ENCODE results near the gene PLEKHA6. TPM values are rescaled to one million over a fixed set of nuclear protein-coding genes. Genes with fewer than 3 reads are reported as not detected.

Gene PLEKHA6
- total RNA-seq, 1 experiment from 2014 or later = 2.1 TPM

DNA sequence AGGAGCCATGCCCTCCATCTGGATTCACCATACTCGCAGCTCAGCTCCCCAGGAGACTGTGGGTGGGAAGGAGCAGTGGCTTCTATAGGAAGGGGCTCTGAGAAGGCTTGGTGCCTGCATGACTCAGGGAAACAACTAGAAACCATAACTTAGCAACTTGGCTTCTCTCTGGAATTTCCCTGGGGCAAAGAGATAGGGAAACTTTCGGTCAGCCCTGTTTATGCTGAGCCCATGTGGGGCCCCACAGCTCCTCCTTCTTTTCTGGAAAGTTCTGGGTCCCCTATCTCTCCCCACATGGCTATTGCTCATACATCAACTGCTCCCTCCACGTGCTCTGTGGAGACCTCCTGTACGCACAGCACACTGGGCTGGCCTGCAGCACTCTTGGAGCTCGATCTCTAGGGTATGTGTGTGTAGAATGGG is 39.3 kb downstream of the PLEKHA6 start:
- Histone ChIP-seq H3K9me3 (ENCODE audit: control insufficient read depth, low read depth, low read length) (no peaks in the 10 kb centered on the region), H2BK120ac (ENCODE audit: low read depth, low read length, poor library complexity, severe bottlenecking) (no peak overlapping the region), H3K27me3 (ENCODE audit: insufficient read depth, low read length) (no peaks in the 10 kb centered on the region), H2BK12ac (ENCODE audit: insufficient read length, low read depth, low read length) (no peak overlapping the region), H3K4me2 (ENCODE audit: insufficient read depth, insufficient read length, low read length) (no peak overlapping the region), H4K91ac (ENCODE audit: insufficient read length, low read depth, low read length) (no peak overlapping the region), H3K14ac (ENCODE audit: insufficient read depth, low read length) (no peak overlapping the region), H2BK20ac (ENCODE audit: low read depth, low read length, poor library complexity, severe bottlenecking) (no peak overlapping the region), H3K18ac (ENCODE audit: insufficient read length, low read depth, low read length) (no peak overlapping the region), H3K79me2 (ENCODE audit: insufficient read depth, low read length) (no peaks in the 10 kb centered on the region), H2AK5ac (ENCODE audit: insufficient read length, low read length) (no peak overlapping the region), H2AFZ (ENCODE audit: low read length) (no peak overlapping the region), H3K27ac (ENCODE audit: insufficient read length, low read depth, low read length) (no peak overlapping the region), H3K9ac (ENCODE audit: extremely low read depth, insufficient read length, low read length) (no peak overlapping the region), H3K4me1 (ENCODE audit: insufficient read depth, low read length) (no peaks in the 10 kb centered on the region), H3T11ph (ENCODE audit: low read length) (no peak overlapping the region), H3K56ac (ENCODE audit: insufficient read length, low read depth, low read length) (no peak overlapping the region), H3K23ac (ENCODE audit: insufficient read length, low read depth, low read length) (no peak overlapping the region), H2BK15ac (ENCODE audit: low read depth, low read length) (no peak overlapping the region), H4K5ac (ENCODE audit: insufficient read length, low read depth, low read length) (no peak overlapping the region), H3K23me2 (ENCODE audit: insufficient read length, low read depth, low read length, poor library complexity, severe bottlenecking) (no peaks in the 10 kb centered on the region), H4K8ac (replicated peaks; ENCODE audit: insufficient read length, low read depth, low read length) (no peak overlapping the region), H2BK5ac (ENCODE audit: insufficient read length, low read length) (no peak overlapping the region), H3K4ac (ENCODE audit: low read depth, low read length) (no peak overlapping the region), H3K79me1 (ENCODE audit: insufficient read depth, low read depth, low read length, poor library complexity, severe bottlenecking) (no peaks in the 10 kb centered on the region), H4K20me1 (ENCODE audit: control insufficient read depth, insufficient read depth, insufficient read length) (no peaks in the 10 kb centered on the region)
- H3K4me1 Mint-ChIP-seq = peaks cover 15 to 18% of the 10 kb centered on the region in 2 experiments
- TF ChIP-seq, protein P1, sequence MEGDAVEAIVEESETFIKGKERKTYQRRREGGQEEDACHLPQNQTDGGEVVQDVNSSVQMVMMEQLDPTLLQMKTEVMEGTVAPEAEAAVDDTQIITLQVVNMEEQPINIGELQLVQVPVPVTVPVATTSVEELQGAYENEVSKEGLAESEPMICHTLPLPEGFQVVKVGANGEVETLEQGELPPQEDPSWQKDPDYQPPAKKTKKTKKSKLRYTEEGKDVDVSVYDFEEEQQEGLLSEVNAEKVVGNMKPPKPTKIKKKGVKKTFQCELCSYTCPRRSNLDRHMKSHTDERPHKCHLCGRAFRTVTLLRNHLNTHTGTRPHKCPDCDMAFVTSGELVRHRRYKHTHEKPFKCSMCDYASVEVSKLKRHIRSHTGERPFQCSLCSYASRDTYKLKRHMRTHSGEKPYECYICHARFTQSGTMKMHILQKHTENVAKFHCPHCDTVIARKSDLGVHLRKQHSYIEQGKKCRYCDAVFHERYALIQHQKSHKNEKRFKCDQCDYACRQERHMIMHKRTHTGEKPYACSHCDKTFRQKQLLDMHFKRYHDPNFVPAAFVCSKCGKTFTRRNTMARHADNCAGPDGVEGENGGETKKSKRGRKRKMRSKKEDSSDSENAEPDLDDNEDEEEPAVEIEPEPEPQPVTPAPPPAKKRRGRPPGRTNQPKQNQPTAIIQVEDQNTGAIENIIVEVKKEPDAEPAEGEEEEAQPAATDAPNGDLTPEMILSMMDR (conservative IDR thresholded peaks at IDR 0.05) = no peak
- H3K4me3 Mint-ChIP-seq = no peak overlapping the region
- H3K36me3 Mint-ChIP-seq (ENCODE audit: insufficient read depth in 1 of 3, low read depth in 3 of 3) = no peaks in the 10 kb centered on the region
- no CpG with 5 or more reads among the region's 5 CpGs for WGBS (ENCODE audit: extremely low coverage, insufficient read length, low lambda C conversion rate)
- H3K9me3 Mint-ChIP-seq = no peaks in the 10 kb centered on the region
- H3K27me3 Mint-ChIP-seq (ENCODE audit: low read depth) = no peaks in the 10 kb centered on the region
- no peak for DNase-seq
- H3K27ac Mint-ChIP-seq = no peak overlapping the region
